Smooth muscle cell (in vitro differentiated cells): ENCODE measurements around the gene VPS16. TPM values are rescaled to one million over a fixed set of nuclear protein-coding genes. Genes with fewer than 3 reads are reported as not detected.

ENCODE experiments used
- DNase-seq: peaks from one replicate; lab custom pipeline; 2025; ENCODE audit not compliant: unreplicated experiment; lab: John Stamatoyannopoulos, UW
- H2AFZ ChIP-seq: fragments of 200-600 bp; sonication (generic); 2 replicates; pipeline ENCODE4 v1.6.0; 2016; ENCODE audit warnings: antibody characterized with exemption, low read depth, mild to moderate bottlenecking
- H3F3A ChIP-seq: fragments of 200-600 bp; sonication (generic); 2 replicates; pipeline ENCODE4 v1.6.0; 2017; ENCODE audit warnings: antibody characterized with exemption, low read depth
- H3K27ac ChIP-seq: fragments of 200-600 bp; sonication (generic); 2 replicates; pipeline ENCODE4 v1.5.1; 2016; ENCODE audit warnings: low read depth, mild to moderate bottlenecking
- H3K27me3 ChIP-seq: fragments of 200-600 bp; sonication (generic); 2 replicates; pipeline ENCODE4 v1.6.1; 2016; ENCODE audit warnings: low read depth, mild to moderate bottlenecking
- H3K36me3 ChIP-seq: fragments of 200-600 bp; sonication (generic); 2 replicates; pipeline ENCODE4 v1.5.1; 2016; ENCODE audit warnings: low read depth
- H3K4me1 ChIP-seq: fragments of 200-600 bp; sonication (generic); 2 replicates; pipeline ENCODE4 v1.5.1; 2016; ENCODE audit warnings: low read depth
- H3K4me2 ChIP-seq: fragments of 200-600 bp; sonication (generic); 2 replicates; pipeline ENCODE4 v1.6.0; 2016; ENCODE audit warnings: mild to moderate bottlenecking
- H3K4me3 ChIP-seq: fragments of 200-600 bp; sonication (generic); 2 replicates; pipeline ENCODE4 v1.5.1; 2016; ENCODE audit warnings: mild to moderate bottlenecking
- H3K79me2 ChIP-seq: fragments of 200-600 bp; sonication (generic); 2 replicates; pipeline ENCODE4 v1.6.0; 2016; ENCODE audit warnings: low read depth, mild to moderate bottlenecking
- H3K9ac ChIP-seq: fragments of 200-600 bp; sonication (generic); 2 replicates; pipeline ENCODE4 v1.6.0; 2016; ENCODE audit warnings: low read depth
- H3K9me3 ChIP-seq: fragments of 200-600 bp; sonication (generic); replicated peaks from 2 replicates; pipeline ENCODE4 v1.5.1; 2016; ENCODE audit warnings: low read depth
- H4K20me1 ChIP-seq: fragments of 200-600 bp; sonication (generic); 2 replicates; pipeline ENCODE4 v1.6.0; 2016; ENCODE audit warnings: low read depth
- WGBS: methylation state at CpG from one replicate; pipeline ENCODE4 v1.1.7; 2016; ENCODE audit warnings: low lambda C conversion rate; 5-methylcytosine and 5-hydroxymethylcytosine counted together
- polyA plus RNA-seq: library from polyadenylated mRNA; unstranded; fragments of >200 nt; fragmentation: Nextera tagmentation; extraction: Ambion mirVana; gene quantifications from 2 replicates; pipeline ENCODE4 v1.2.1, GENCODE V29; 2016
- total RNA-seq: library from RNA; depleted of rRNA; stranded (reverse); fragments of >200 nt; gene quantifications from 2 replicates; pipeline ENCODE4 v1.2.3, GENCODE V29; 2014
- TF ChIP-seq, protein P1 (sequence below): fragments of 200-600 bp; sonication (generic); IDR thresholded peaks from 2 replicates; pipeline ENCODE4 v1.5.1; 2017; ENCODE audit warnings: borderline replicate concordance, mild to moderate bottlenecking, antibody characterized with exemption; ENCODE audit not compliant: insufficient read depth, poor library complexity, severe bottlenecking

The VPS16 gene
- total and polyA plus RNA-seq, 2 experiments from 2014 or later, result 26.3 to 36.9 TPM

DNA sequence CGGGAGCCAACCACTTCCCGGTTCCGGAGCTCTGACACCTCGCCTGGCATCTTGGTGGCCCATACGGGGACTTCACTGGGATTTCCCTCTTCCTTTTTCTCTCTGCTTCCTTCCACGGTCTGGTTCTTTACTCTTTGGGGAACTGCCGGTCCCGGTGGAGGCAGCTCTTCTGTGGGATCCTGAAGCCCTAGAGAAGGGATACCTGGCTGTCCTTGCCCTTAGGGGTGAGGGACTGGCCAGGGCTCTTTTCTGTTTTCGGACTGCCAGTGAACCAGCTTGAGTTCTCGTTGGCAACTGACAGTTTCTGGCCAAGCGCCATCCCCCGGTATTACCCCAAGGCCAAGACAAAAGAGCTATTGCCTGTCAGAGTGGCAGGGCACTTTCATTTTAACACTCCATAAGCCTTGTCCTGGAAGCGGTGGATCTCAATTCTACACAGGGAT lies 39.2 kb upstream of the VPS16 start:
- Histone ChIP-seq H3K9ac (no peak overlapping the region), H3K4me1 (peaks cover 13% of the 10 kb centered on the region), H3K4me2 (peak overlapping the region; percentile 87), H3K9me3 (no peaks in the 10 kb centered on the region), H3K27ac (no peak overlapping the region), H3K27me3 (peaks cover 47% of the 10 kb centered on the region), H3F3A (no peaks in the 10 kb centered on the region), H3K36me3 (no peaks in the 10 kb centered on the region), H3K79me2 (no peaks in the 10 kb centered on the region), H3K4me3 (peak overlapping the region; percentile 64), H4K20me1 (no peaks in the 10 kb centered on the region), H2AFZ (peak overlapping the region; percentile 78)
- no peak for DNase-seq
- 17% methylated on average over 13 of the region's 13 CpGs for WGBS
- TF ChIP-seq, protein P1, sequence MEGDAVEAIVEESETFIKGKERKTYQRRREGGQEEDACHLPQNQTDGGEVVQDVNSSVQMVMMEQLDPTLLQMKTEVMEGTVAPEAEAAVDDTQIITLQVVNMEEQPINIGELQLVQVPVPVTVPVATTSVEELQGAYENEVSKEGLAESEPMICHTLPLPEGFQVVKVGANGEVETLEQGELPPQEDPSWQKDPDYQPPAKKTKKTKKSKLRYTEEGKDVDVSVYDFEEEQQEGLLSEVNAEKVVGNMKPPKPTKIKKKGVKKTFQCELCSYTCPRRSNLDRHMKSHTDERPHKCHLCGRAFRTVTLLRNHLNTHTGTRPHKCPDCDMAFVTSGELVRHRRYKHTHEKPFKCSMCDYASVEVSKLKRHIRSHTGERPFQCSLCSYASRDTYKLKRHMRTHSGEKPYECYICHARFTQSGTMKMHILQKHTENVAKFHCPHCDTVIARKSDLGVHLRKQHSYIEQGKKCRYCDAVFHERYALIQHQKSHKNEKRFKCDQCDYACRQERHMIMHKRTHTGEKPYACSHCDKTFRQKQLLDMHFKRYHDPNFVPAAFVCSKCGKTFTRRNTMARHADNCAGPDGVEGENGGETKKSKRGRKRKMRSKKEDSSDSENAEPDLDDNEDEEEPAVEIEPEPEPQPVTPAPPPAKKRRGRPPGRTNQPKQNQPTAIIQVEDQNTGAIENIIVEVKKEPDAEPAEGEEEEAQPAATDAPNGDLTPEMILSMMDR, result no peak

DNA sequence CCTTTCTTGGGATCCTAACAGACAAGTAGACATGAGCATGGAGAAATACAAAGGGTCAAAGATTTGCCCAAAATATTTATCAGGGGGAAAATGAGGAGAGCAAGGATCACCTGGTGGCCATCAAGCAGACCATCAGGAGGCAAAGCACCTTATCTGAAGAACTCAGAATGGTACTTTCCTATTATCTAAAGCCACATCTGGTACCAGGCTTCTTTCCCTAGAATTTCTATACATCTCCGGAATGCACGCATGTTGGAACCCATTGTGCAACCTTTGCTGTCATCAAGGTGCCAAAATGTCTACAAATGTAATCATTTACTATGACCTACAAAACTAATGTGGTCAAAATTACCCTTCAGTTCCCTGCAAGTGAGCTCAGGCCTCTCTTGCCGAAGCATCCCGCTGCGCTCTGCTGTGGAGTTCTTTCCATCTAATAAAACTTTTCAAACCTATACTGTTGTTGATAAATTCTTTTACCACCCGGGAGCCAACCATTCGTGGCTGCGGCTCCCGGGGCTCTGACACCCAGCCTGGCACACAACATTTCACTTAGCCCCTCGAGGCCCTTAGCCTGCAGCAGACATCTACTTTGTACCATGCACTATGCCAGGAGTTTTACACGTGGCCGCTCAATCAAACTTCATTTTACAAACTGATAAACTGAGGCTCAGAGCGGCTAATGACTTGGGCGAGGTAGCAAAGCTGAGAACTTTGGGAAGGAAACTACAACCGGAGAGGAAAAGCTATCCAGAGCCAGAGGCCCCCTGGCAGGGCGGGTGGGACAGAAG lies 36.3 kb upstream of the VPS16 start:
- no peak overlapping the region for H3K27ac ChIP-seq
- H3K36me3 ChIP-seq, result no peaks in the 10 kb centered on the region
- H3K4me3 ChIP-seq, result no peak overlapping the region
- peaks cover 12% of the 10 kb centered on the region for H3K4me1 ChIP-seq
- 63% methylated on average over 16 of the region's 16 CpGs for WGBS
- TF ChIP-seq, protein P1, result no peak
- no peaks in the 10 kb centered on the region for H3K79me2 ChIP-seq
- no peak overlapping the region for H3K9ac ChIP-seq
- peak overlapping the region; percentile 4 for H2AFZ ChIP-seq
- H3K9me3 ChIP-seq, result no peaks in the 10 kb centered on the region
- no peak for DNase-seq
- peaks cover 47% of the 10 kb centered on the region for H3K27me3 ChIP-seq
- H4K20me1 ChIP-seq, result no peaks in the 10 kb centered on the region
- H3K4me2 ChIP-seq, result peak overlapping the region; percentile 54
- no peaks in the 10 kb centered on the region for H3F3A ChIP-seq

DNA sequence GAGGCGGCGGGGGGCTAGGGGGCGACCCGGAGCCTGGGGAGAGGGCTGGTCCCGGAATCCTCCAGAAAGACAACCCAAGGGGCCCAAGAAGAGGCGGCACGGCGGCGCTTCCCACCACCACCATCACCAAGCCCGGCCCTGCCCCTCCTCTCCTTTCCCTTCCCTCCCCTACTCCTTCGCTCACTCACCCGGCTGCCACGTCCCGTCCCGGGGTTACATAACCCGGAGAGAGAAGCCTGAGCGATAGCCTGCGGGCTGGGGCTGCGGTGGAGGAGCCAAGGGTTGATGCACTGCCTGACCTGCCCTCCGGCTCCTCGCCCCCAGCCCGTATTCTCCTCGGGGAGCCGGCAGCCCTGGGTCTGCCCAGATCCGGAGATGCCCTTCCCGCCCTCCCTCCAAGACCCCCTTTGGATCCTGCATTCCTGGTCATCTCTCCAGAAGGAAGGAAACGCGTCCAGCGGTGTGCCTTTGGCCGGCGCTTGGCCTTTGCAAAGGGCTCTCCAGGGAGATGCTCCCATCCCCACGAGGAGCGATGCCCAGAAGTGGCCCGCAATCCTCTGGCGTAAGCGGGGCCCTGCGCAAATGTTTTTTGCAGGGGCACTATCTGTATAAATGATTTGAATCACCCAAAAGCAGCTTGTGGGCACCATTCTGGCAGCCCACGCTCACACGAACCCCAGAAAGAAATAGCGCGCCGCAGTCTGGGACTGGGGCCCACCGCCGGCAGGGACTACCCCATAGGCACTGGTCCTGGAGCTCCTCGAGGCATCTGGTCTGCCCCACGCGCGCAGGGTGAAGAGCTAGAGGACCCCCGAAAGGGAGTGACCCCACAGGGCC lies 35.5 kb upstream of the VPS16 start:
- H4K20me1 ChIP-seq, result no peaks in the 10 kb centered on the region
- TF ChIP-seq, protein P1, result no peak
- H3K9ac ChIP-seq, result no peak overlapping the region
- no peaks in the 10 kb centered on the region for H3K79me2 ChIP-seq
- H3K27ac ChIP-seq, result no peak overlapping the region
- no peaks in the 10 kb centered on the region for H3K9me3 ChIP-seq
- H3K27me3 ChIP-seq, result peaks cover 47% of the 10 kb centered on the region
- no peaks in the 10 kb centered on the region for H3K36me3 ChIP-seq
- no peak for DNase-seq
- H3K4me1 ChIP-seq, result peaks cover 6% of the 10 kb centered on the region
- peak overlapping the region; percentile 54 for H3K4me2 ChIP-seq
- H3K4me3 ChIP-seq, result no peak overlapping the region
- H2AFZ ChIP-seq, result peak overlapping the region; percentile 4
- H3F3A ChIP-seq, result no peaks in the 10 kb centered on the region
- 31% methylated on average over 47 of the region's 49 CpGs for WGBS
